ENCODE results near the gene ESPNL.

DNA sequence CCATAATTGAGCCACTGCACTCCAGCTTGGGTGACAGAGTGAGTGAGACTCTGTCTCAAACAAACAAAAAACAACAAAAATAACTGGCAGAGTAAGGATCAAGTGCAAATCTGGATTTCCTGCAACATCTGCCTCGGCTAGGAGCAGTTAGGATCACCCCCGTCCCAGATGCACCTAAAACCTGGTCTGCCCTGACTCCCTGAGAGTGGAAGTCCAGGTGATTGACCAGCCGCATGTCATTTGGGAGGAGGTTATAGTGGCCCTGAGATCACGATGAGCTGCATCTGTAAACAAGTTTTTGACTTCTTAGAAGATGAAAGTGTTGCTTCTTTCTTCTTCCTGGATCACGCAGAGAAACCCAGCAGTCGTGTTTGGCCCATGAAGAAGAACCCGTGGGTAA lies 5.0 kb upstream of the ESPNL start:
- TF ChIP-seq, protein P1, sequence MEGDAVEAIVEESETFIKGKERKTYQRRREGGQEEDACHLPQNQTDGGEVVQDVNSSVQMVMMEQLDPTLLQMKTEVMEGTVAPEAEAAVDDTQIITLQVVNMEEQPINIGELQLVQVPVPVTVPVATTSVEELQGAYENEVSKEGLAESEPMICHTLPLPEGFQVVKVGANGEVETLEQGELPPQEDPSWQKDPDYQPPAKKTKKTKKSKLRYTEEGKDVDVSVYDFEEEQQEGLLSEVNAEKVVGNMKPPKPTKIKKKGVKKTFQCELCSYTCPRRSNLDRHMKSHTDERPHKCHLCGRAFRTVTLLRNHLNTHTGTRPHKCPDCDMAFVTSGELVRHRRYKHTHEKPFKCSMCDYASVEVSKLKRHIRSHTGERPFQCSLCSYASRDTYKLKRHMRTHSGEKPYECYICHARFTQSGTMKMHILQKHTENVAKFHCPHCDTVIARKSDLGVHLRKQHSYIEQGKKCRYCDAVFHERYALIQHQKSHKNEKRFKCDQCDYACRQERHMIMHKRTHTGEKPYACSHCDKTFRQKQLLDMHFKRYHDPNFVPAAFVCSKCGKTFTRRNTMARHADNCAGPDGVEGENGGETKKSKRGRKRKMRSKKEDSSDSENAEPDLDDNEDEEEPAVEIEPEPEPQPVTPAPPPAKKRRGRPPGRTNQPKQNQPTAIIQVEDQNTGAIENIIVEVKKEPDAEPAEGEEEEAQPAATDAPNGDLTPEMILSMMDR (optimal IDR thresholded peaks at IDR 0.05 in 1 of 3, IDR thresholded peaks at IDR 0.05 in 1 of 3, conservative IDR thresholded peaks at IDR 0.05 in 1 of 3; ENCODE audit: extremely low read depth in 1 of 3, insufficient read depth in 2 of 3, low read length in 3 of 3), result no peak
- TF ChIP-seq EZH2 (IDR thresholded peaks at IDR 0.05; ENCODE audit: low read length), result no peak
